GM18867 (cell line): ENCODE data around the gene GGT6.
"Not testable (repeated sequence)": the region's sequence is repeated elsewhere in the genome, so short reads cannot be mapped to it uniquely, and the experiment has no call there.

Source experiments
- ATAC-seq: cut with Tn5 transposase; IDR thresholded peaks from one replicate; pipeline ENCODE4 v1.9.1; 2021; ENCODE audit warnings: mild to moderate bottlenecking, moderate library complexity; ENCODE audit not compliant: unreplicated experiment

GGT6 gene

GRCh38 chr17:4592240-4593005, 32.0 kb upstream of the GGT6 start:
- ATAC-seq = no peak

- no peak for ATAC-seq
Observed at GRCh38 chr17:4591529-4591928, 31.2 kb upstream of the GGT6 start.

GRCh38 chr17:4590981-4591453, 30.6 kb upstream of the GGT6 start:
- ATAC-seq = no peak

- not testable (repeated sequence) for ATAC-seq
Observed at GRCh38 chr17:4590042-4590441, 29.7 kb upstream of the GGT6 start.

- no peak for ATAC-seq
Observed at GRCh38 chr17:4588898-4589625, 28.7 kb upstream of the GGT6 start.

- ATAC-seq = no peak
Observed at GRCh38 chr17:4588391-4588790, 28.0 kb upstream of the GGT6 start.

- ATAC-seq = no peak
Observed at GRCh38 chr17:4587803-4588202, 27.4 kb upstream of the GGT6 start.

GRCh38 chr17:4587195-4587594, 26.8 kb upstream of the GGT6 start:
- ATAC-seq = no peak

GRCh38 chr17:4586043-4586442, 25.7 kb upstream of the GGT6 start:
- ATAC-seq = no peak

- no peak for ATAC-seq
Observed at GRCh38 chr17:4585638-4585994, 25.2 kb upstream of the GGT6 start.

- no peak for ATAC-seq
Observed at GRCh38 chr17:4584917-4585637, 24.7 kb upstream of the GGT6 start.

GRCh38 chr17:4584101-4584916, 23.9 kb upstream of the GGT6 start, which contains the start of gene SMTNL2:
SMTNL2 (plus strand) TSS chr17:4584529; CDS start chr17:4584606, 77 bp downstream.
- no peak for ATAC-seq

GRCh38 chr17:4583782-4584100, 23.4 kb upstream of the GGT6 start:
- no peak for ATAC-seq

GRCh38 chr17:4583206-4583605, 22.8 kb upstream of the GGT6 start:
- no peak for ATAC-seq

GRCh38 chr17:4582691-4583090, 22.3 kb upstream of the GGT6 start:
- no peak for ATAC-seq

GRCh38 chr17:4582101-4582501, 21.7 kb upstream of the GGT6 start:
- ATAC-seq = no peak

GRCh38 chr17:4580291-4580690, 19.9 kb upstream of the GGT6 start:
- ATAC-seq = no peak

GRCh38 chr17:4579678-4580077, 19.3 kb upstream of the GGT6 start:
- ATAC-seq = no peak

GRCh38 chr17:4578349-4578748, 18.0 kb upstream of the GGT6 start:
- not testable (repeated sequence) for ATAC-seq

- ATAC-seq = no peak
Observed at GRCh38 chr17:4577386-4577993, 17.1 kb upstream of the GGT6 start.
